GM21786 (cell line): ENCODE measurements around the gene POLN.
"Not testable (repeated sequence)": the region's sequence is repeated elsewhere in the genome, so short reads cannot be mapped to it uniquely, and the experiment has no call there.

Experiments used
- ATAC-seq: cut with Tn5 transposase; IDR thresholded peaks from one replicate; pipeline ENCODE4 v1.9.1; 2021; ENCODE audit not compliant: unreplicated experiment

The POLN gene

GRCh38 chr4:2275546-2276251, 33.8 kb upstream of the POLN start:
- no peak for ATAC-seq

DNA sequence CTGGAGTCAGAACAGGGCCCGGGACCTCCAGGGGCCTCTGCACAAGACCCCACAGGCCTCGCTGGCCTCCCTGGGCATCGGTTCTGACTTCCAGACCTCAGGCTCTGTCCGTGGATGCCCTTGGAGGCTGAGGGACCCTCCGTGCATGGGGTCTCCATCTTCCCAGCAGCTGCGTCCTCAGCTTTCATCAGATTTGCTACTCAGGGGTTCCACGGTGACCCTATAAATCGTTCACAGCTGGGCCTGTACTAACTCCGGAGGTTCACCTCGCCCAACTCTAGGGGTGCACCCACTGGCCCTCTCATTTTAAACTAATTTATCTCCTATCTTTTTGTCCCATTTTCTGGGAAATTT, 33.1 kb upstream of the POLN start:
- ATAC-seq, result not testable (repeated sequence)

GRCh38 chr4:2274320-2275043, 32.6 kb upstream of the POLN start:
- ATAC-seq, result no peak

GRCh38 chr4:2273657-2274319, 31.9 kb upstream of the POLN start:
- no peak for ATAC-seq

GRCh38 chr4:2273221-2273620, 31.3 kb upstream of the POLN start:
- no peak for ATAC-seq

- no peak for ATAC-seq
Measured at GRCh38 chr4:2272828-2273120, 30.9 kb upstream of the POLN start.

DNA sequence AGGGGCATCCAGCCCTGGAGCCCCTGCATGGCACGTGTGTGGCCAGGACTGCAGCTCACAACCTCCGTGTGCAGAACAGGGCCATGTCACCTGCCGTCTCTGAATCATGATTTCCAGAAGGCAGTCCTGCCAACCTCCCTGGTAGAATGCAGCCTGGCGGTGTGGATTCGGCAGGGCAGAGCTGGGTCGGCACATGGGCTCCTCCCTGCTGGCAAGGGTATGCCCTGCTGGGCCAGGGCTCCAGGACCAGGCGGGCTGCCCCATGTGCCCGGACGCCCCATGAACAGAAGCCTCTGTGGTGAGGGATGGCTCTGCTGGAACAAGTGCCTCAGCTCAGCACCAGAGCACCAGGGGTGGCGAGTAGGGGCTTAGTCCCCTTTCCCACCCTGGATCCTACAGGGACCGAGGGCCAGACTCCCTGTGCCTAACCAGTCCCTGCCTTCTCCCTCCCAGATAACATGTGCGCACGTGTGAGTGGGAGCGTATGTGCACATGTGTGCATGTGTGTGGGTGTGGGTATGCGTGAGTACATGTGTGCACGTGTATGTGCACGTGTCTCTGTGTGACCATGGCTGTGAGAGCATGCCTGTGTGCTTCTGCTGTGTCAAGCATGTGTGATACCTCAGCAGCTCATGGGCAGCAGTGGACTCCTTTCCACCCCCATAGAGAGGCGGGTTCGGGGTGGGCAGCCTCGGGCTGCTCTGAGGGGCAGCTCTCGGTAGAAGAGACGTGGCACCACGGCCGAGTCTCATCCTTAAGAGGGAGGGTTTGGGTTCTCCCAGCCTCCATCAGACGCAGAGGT, 30.3 kb upstream of the POLN start:
- no peak for ATAC-seq

DNA sequence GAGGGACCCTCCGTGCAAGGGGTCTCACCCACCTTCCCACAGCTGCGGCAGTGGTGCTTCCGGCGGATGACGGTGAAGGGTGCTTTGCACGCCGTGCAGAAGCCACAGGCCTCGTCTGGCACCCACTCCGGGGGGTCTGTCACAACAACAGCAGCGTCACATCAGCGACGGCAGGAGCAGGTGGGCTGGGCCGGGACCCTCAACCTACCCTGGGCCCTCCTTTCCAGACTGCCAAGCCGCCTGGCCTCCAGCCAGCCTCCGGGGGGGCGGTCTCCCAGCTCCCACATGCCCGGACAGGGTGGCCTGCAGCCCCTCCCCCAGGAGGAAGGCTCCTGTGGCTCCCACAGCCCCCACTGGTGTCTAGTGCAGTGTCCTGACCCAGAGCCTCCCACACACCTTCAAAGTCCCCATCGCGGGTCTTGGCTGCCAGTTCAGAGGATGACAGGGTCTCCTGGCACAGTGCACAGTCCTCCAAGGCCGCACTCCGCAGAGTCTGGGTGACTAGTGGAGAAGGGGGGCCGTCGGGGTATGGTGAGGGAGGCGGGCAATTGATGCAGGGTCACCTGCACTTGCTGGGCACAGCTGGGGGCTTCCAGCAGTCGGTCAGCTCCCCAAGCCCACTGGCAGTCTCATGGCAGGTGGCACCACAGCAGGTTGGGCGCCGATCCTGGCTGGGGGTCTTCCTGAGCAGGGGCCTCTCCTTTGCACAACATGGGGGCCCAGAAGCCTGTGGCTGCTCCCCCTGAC, 29.5 kb upstream of the POLN start:
- no peak for ATAC-seq

- no peak for ATAC-seq
Measured at GRCh38 chr4:2270341-2271165, 28.6 kb upstream of the POLN start.

GRCh38 chr4:2269618-2270163, 27.8 kb upstream of the POLN start:
- no peak for ATAC-seq

- ATAC-seq, result no peak
Measured at GRCh38 chr4:2269206-2269531, 27.2 kb upstream of the POLN start.

- no peak for ATAC-seq
Measured at GRCh38 chr4:2268357-2269205, 26.7 kb upstream of the POLN start.

GRCh38 chr4:2267841-2268240, 25.9 kb upstream of the POLN start:
- no peak for ATAC-seq

DNA sequence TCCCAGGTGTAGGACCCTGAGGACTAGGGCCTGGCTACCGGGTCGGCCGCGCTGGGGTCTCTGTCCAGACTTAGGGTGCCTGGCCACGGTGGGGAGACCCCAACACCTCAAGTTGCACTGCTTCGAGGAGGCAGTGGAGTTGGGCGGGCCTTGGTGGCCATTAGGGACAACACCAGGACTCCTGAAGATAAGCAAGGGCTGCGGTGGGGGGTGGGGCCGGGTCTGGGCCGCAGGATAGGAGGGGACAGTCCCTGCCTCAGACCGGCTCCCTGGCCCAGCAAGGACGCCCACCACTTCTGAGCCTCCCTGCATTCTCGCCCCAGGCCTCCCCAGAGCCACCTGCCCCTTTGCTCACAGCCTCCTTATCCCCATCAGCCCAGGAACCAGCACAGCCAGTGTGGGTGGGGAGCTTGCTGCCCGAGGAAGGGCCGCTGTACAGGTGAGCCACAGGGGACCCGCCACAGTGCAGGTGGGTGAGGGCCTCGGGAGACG, 25.4 kb upstream of the POLN start:
- no peak for ATAC-seq

DNA sequence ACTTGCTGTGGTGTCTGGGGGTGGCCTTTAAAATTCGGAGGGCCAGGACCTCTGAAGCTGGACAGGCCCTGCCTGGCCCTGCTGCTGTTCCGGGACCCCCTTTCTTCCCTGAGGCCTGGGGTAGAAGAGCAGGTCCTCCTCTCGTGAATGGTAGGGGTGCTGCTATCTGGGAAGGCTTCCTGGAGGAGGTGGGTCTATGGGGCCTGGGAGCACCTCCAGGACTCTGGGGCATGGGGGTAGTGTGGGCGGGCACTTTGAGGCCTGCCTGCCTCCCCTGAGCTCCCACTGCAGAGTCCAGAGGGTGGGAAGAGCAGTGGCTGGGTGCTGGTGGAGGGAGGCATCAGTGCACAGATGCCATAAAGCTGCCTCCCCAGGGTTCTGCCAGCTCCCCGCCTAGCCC, 24.9 kb upstream of the POLN start:
- ATAC-seq, result no peak

GRCh38 chr4:2266181-2266580, 24.3 kb upstream of the POLN start:
- ATAC-seq, result no peak

DNA sequence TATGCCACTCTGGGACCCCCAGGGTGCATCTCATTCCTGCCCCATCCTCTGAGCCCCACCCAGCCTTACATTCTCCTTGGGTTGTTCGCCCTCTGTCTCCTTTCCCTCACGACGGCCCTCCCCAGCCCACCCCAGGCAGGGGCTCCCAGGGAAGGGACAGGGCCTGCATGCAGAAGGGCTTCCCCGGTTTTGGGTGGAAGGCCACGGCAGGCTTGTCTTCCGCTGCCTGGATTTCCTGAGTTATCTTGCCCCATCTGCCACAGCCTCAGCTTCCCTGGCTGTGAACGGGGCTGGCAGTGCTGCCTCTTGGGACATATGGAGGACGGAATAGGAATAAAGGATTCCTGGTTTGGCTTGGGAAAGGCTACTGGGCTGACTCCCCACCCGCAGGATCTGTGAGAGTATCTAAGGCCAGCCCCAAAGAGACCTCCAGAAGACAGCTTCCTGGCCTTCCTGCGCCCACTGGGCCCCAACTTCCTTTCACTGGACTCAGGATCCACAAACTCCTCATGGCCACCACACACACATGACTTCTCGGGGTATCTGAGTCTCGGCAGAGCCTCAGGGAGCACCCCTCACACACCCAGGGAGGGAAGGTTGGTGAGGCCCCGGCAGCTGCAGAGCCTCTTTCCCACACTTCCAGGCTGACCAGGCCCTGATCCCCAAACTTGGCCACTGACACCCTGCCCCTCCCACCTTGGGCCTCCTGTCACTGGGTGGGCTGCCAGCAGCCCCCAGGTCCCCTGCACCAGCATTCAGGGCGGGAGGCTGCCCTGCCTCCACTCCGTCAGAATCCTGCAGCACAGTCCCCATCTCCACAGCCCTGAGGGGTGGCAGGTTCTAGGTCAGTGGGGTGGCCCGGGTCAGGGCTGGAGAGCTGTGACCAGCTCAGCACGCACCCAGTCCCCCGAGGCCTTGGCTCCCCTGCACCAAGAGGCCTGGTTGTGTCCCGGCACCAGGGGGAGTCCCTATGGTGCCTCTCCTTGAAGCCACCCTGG, 23.5 kb upstream of the POLN start:
- ATAC-seq, result no peak
